ENCODE measurements around the gene TUBA1A.

GRCh38 chr12:49138999-49139398 is 49.9 kb downstream of the TUBA1A start:
- TF ChIP-seq POLR2A (IDR thresholded peaks at IDR 0.05; ENCODE audit: low read length) = no peak
- no peak for TF ChIP-seq GATA1 (IDR thresholded peaks at IDR 0.05; ENCODE audit: low read depth, low read length)
